ENCODE results near the gene ST7.

- TF ChIP-seq BHLHE40 (IDR thresholded peaks at IDR 0.05; ENCODE audit: borderline replicate concordance), result no peak
- no peak for TF ChIP-seq FOXA1 (IDR thresholded peaks at IDR 0.05)
- TF ChIP-seq L3MBTL2 (conservative IDR thresholded peaks at IDR 0.05), result no peak
- TF ChIP-seq HDGF (IDR thresholded peaks at IDR 0.05; ENCODE audit: borderline replicate concordance), result no peak
These were observed 114.0 kb downstream of the ST7 start for GRCh38 chr7:117067340-117067739.

Data from HEK293T (cell line).